NCI-H2171 (cell line): ENCODE data around the gene FZD8.

ENCODE experiments used
- DNase-seq: peaks from one replicate; lab custom pipeline; 2025; lab: John Stamatoyannopoulos, UW

Gene FZD8

DNA sequence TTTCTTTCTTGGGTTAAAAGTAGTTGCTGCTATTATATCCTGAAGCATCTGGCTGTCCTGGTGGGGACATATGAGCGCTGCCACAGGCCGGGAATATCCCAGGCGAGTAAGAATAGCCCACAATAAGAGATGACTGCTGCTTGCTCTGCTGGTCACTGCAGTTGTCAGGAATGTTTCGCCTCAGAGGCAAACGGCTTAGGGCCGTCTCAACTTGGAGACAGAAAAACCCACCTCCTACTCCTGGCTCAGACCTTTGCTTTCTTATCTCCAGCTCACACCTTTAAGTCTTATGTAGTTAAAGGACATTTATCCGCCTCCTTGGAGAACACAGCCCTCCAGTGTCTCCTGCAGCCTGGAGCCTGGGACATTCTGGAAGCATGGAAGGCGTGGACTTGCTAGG is 36.9 kb downstream of the FZD8 start, which contains the start of gene GJD4:
Gene GJD4, plus strand, starts transcription at position 151 of the 400 bp plus-strand sequence. Its CDS starts 227 bp downstream, at position 378.
- no peak for DNase-seq

DNA sequence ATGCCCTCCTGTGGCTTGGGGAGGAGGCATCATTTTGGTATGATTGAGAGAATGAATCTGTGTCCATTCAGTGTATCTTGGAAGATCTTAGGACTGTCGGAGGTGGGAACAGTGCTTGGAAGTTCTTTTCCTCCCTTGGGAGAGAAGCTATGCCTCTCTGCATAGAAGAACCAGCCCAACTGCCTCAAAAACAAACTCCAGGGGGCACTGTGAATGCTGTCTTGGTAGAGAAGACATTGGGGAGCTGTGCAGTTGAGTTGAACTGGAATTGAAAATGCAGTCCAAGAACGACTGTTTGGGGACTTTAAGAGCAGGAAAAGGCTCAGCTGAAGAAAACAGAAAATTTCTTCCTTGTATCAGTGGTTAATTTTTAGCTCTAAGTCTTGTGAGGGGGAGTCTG is 41.9 kb downstream of the FZD8 start:
- no peak for DNase-seq

DNA sequence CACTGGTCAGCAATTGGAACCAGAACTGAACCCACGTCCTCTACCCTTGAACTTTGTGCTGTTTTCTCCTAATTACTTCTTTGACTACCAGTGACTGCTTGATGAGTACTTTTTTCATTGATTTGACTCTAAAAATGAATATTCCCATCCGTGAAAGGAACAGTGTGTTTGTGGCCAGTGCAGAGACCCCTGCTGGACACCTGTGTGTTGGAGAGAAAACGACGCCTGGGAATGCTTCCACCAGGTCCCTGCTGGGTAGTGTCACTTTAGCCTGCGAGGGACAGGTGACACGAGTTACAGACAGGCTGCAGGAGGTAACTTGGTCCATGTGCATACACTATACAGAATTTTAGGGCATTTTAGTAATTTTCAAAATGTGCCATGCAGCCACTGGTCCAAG is 43.7 kb downstream of the FZD8 start:
- no peak for DNase-seq

DNA sequence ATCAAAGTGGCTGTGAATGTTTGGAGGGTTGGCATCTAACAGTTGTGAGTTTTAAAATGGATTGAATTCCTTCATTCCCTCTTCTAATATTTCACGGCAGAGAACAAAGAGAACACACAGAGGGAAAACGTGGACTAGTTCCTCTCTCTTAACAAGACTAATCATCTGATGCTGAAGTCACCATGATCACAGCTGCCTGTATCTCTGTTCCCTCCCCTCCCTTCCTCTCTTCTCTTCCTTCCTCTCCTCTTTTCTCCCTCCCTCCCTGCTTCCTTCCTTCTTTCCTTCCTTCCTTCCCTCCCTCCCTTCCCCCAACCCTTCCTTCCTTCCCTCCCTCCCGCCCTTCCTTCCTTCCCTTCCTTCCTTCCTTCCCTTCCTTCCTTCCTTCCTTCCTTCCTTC is 47.0 kb downstream of the FZD8 start:
- DNase-seq, result no peak

- no peak for DNase-seq
Observed at GRCh38 chr10:35594115-35595079, 47.7 kb downstream of the FZD8 start.

DNA sequence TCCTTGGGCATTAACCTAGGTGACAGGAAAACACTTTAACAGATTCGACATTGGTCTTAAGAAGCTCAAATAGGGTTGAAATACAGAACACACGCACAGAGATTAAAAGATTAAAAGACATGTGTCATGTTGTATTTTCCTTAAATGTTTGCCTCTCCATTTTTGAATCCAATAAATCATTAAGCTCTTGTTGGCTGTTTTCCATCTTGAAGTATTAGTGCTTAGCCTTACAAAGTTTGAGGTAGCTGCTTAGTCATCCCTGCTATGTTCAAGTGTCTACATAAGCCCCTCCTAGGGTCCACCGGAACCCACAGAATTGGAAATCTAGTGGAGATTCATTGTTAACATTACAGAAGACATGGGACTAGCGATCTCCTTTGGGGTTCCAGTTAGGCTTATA is 49.7 kb downstream of the FZD8 start:
- DNase-seq, result no peak

GRCh38 chr10:35588836-35589235 is 53.3 kb downstream of the FZD8 start:
- no peak for DNase-seq
